Lower lobe of right lung (tissue), 2 donors: ENCODE measurements around the gene LRCH1. TPM values are rescaled to one million over a fixed set of nuclear protein-coding genes. Genes with fewer than 3 reads are reported as not detected.

ENCODE experiments used
- ATAC-seq, 2 donors: fragments of 200-7000 bp; cut with Tn5 transposase; one replicate each; pipeline ENCODE4 v1.9.1; 2020 to 2022; ENCODE audit warnings: mild to moderate bottlenecking in 2 of 2, moderate library complexity in 2 of 2
- DNase-seq: peaks from one replicate; pipeline ENCODE4 v3.0.0-alpha.2; 2020
- H3K27ac ChIP-seq: fragments of 200-600 bp; one replicate; pipeline ENCODE4 v1.8.0; 2022
- H3K27me3 ChIP-seq: fragments of 200-600 bp; one replicate; pipeline ENCODE4 v1.8.0; 2022; ENCODE audit warnings: low read depth
- H3K36me3 ChIP-seq: fragments of 200-600 bp; one replicate; pipeline ENCODE4 v1.8.0; 2022; ENCODE audit warnings: mild to moderate bottlenecking
- H3K4me1 ChIP-seq: fragments of 200-600 bp; one replicate; pipeline ENCODE4 v1.8.0; 2022
- H3K4me3 ChIP-seq: fragments of 200-600 bp; one replicate; pipeline ENCODE4 v1.8.0; 2022; ENCODE audit warnings: mild to moderate bottlenecking
- H3K9me3 ChIP-seq: fragments of 200-600 bp; one replicate; pipeline ENCODE4 v1.8.0; 2022
- CTCF ChIP-seq: fragments of 200-600 bp; IDR thresholded peaks from one replicate; pipeline ENCODE4 v1.8.0; 2022; ENCODE audit warnings: antibody characterized with exemption, mild to moderate bottlenecking
- intact Hi-C: fragments of 100-400 bp; cut with DNase I; formaldehyde crosslinking; loops from one replicate; pipeline ENCODE4 v1.11.0; 2022
- total RNA-seq: library from RNA; stranded (reverse); fragmentation: NEBNext Ultra II Directional; extraction: Animal tissue kit (Norgen Biotek cat#: 25700); gene quantifications from one replicate; pipeline ENCODE4 v1.2.1, GENCODE V29; 2021
- donor health status: DM: no; HTN: yes; CAD: no; lungs with severe emphysema.

Gene LRCH1
- total RNA-seq, 1 donor from 2014 or later, result 25.9 TPM

GRCh38 chr13:46544811-46545210, 8.2 kb upstream of the LRCH1 start:
- H3K4me3 ChIP-seq, result no peak overlapping the region
- no peaks in the 10 kb centered on the region for H3K27me3 ChIP-seq
- no peak overlapping the region for H3K27ac ChIP-seq
- no peak for DNase-seq
- H3K9me3 ChIP-seq, result no peaks in the 10 kb centered on the region
- intact Hi-C loops, result no loop called here
- no peak for TF ChIP-seq CTCF
- no peak for ATAC-seq
- H3K4me1 ChIP-seq, result no peaks in the 10 kb centered on the region
- no peaks in the 10 kb centered on the region for H3K36me3 ChIP-seq

GRCh38 chr13:46546084-46546768, 6.7 kb upstream of the LRCH1 start:
- ATAC-seq (no peak), DNase-seq (no peak)
- no peaks in the 10 kb centered on the region for H3K9me3 ChIP-seq
- intact Hi-C loops, result no loop called here
- H3K36me3 ChIP-seq, result no peaks in the 10 kb centered on the region
- peaks cover 2% of the 10 kb centered on the region for H3K4me1 ChIP-seq
- no peak for TF ChIP-seq CTCF
- H3K4me3 ChIP-seq, result no peak overlapping the region
- H3K27me3 ChIP-seq, result no peaks in the 10 kb centered on the region
- no peak overlapping the region for H3K27ac ChIP-seq

- DNase-seq, result no peak
- no peaks in the 10 kb centered on the region for H3K27me3 ChIP-seq
- no peak for TF ChIP-seq CTCF
- H3K9me3 ChIP-seq, result no peaks in the 10 kb centered on the region
- intact Hi-C loops, result loop anchor here (5.0 kb wide), 1 partner anchor 166 kb away; no protein-coding TSS in a partner anchor
- H3K4me1 ChIP-seq, result peaks cover 27% of the 10 kb centered on the region
- H3K27ac ChIP-seq, result no peak overlapping the region
- H3K4me3 ChIP-seq, result no peak overlapping the region
- no peaks in the 10 kb centered on the region for H3K36me3 ChIP-seq
- ATAC-seq, result no peak
Observed at GRCh38 chr13:46550822-46551221, 2.1 kb upstream of the LRCH1 start.

- TF ChIP-seq CTCF, result peak; percentile 89
- Histone ChIP-seq H3K36me3 (no peaks in the 10 kb centered on the region), H3K27ac (no peak overlapping the region), H3K4me1 (peaks cover 27% of the 10 kb centered on the region), H3K27me3 (no peaks in the 10 kb centered on the region), H3K4me3 (peak overlapping the region; percentile 97), H3K9me3 (no peaks in the 10 kb centered on the region)
- intact Hi-C loops, result loop anchor here (5.0 kb wide), 1 partner anchor 166 kb away; no protein-coding TSS in a partner anchor
- DNase-seq (peak; percentile 86), ATAC-seq (peak; percentile 52 to 66)
Observed at GRCh38 chr13:46551410-46552302, 1.3 kb upstream of the LRCH1 start.

GRCh38 chr13:46552303-46552682, 677 bp upstream of the LRCH1 start:
- no peak for DNase-seq
- no peak for TF ChIP-seq CTCF
- peak in 1 of 2 donors; percentile 5 for ATAC-seq
- H3K27me3 ChIP-seq, result no peaks in the 10 kb centered on the region
- H3K36me3 ChIP-seq, result no peaks in the 10 kb centered on the region
- peak overlapping the region; percentile 97 for H3K4me3 ChIP-seq
- H3K4me1 ChIP-seq, result peaks cover 27% of the 10 kb centered on the region
- no peaks in the 10 kb centered on the region for H3K9me3 ChIP-seq
- H3K27ac ChIP-seq, result peak overlapping the region; percentile 87
- intact Hi-C loops, result loop anchor here (5.0 kb wide), 1 partner anchor 165 kb away; no protein-coding TSS in a partner anchor
